ENCODE results near the gene ZNF37A. TPM values are rescaled to one million over a fixed set of nuclear protein-coding genes. Genes with fewer than 3 reads are reported as not detected.
"Not testable (repeated sequence)": the region's sequence is repeated elsewhere in the genome, so short reads cannot be mapped to it uniquely, and the experiment has no call there.

The ZNF37A gene
- total and polyA plus RNA-seq, 4 donors, result 4.5 to 29.0 (median 8.6) TPM

- no peaks in the 10 kb centered on the region for H3K27me3 ChIP-seq (ENCODE audit: control insufficient read depth in 3 of 3, insufficient read depth in 3 of 3, low read length in 2 of 3)
- no peaks in the 10 kb centered on the region for H3K36me3 ChIP-seq (ENCODE audit: control insufficient read depth in 4 of 4, insufficient read depth in 4 of 4, low read length in 4 of 4)
- DNase-seq, result no peak
- WGBS, 2 donors, result 87 to 88% methylated on average over 8 of the region's 8 CpGs
- H3K4me1 ChIP-seq (ENCODE audit: control insufficient read depth in 5 of 5, insufficient read depth in 5 of 5, low read length in 5 of 5), result no peaks in the 10 kb centered on the region
- no peaks in the 10 kb centered on the region for H3K9me3 ChIP-seq (ENCODE audit: control insufficient read depth in 4 of 4, insufficient read depth in 3 of 4, low read length in 3 of 4)
- TF ChIP-seq CTCF (IDR thresholded peaks at IDR 0.05; ENCODE audit: control extremely low read depth, extremely low read depth), result no peak
- no peak overlapping the region for H3K9ac ChIP-seq (ENCODE audit: insufficient read depth in 1 of 2, low read length in 2 of 2)
- H3K27ac ChIP-seq (ENCODE audit: low read depth in 1 of 2, low read length in 1 of 2), result no peak overlapping the region
- ATAC-seq (ENCODE audit: insufficient read depth, low FRiP score), result no peak
- no peak overlapping the region for H3K4me3 ChIP-seq
Measured at GRCh38 chr10:38070501-38070900, 23.6 kb upstream of the ZNF37A start.

GRCh38 chr10:38072552-38072951, 21.6 kb upstream of the ZNF37A start:
- H3K27ac ChIP-seq (ENCODE audit: low read depth in 1 of 2, low read length in 1 of 2), result no peak overlapping the region
- peaks cover 0 to 8% (median 3%) of the 10 kb centered on the region in 4 donors for H3K9me3 ChIP-seq (ENCODE audit: control insufficient read depth in 4 of 4, insufficient read depth in 3 of 4, low read length in 3 of 4)
- no peak overlapping the region for H3K9ac ChIP-seq (ENCODE audit: insufficient read depth in 1 of 2, low read length in 2 of 2)
- no peak for TF ChIP-seq CTCF (IDR thresholded peaks at IDR 0.05; ENCODE audit: control extremely low read depth, extremely low read depth)
- H3K4me1 ChIP-seq (ENCODE audit: control insufficient read depth in 5 of 5, insufficient read depth in 5 of 5, low read length in 5 of 5), result no peaks in the 10 kb centered on the region
- H3K27me3 ChIP-seq (ENCODE audit: control insufficient read depth in 3 of 3, insufficient read depth in 3 of 3, low read length in 2 of 3), result no peaks in the 10 kb centered on the region
- no peaks in the 10 kb centered on the region for H3K36me3 ChIP-seq (ENCODE audit: control insufficient read depth in 4 of 4, insufficient read depth in 4 of 4, low read length in 4 of 4)
- H3K4me3 ChIP-seq, result no peak overlapping the region
- ATAC-seq (ENCODE audit: insufficient read depth, low FRiP score) (no peak), DNase-seq (no peak)

GRCh38 chr10:38076687-38077086, 17.4 kb upstream of the ZNF37A start:
- no peaks in the 10 kb centered on the region for H3K36me3 ChIP-seq (ENCODE audit: control insufficient read depth in 4 of 4, insufficient read depth in 4 of 4, low read length in 4 of 4)
- ATAC-seq (ENCODE audit: insufficient read depth, low FRiP score) (no peak), DNase-seq (no peak)
- no peaks in the 10 kb centered on the region for H3K4me1 ChIP-seq (ENCODE audit: control insufficient read depth in 5 of 5, insufficient read depth in 5 of 5, low read length in 5 of 5)
- H3K9me3 ChIP-seq (ENCODE audit: control insufficient read depth in 4 of 4, insufficient read depth in 3 of 4, low read length in 3 of 4), result peaks cover 0 to 11% (median 4%) of the 10 kb centered on the region in 4 donors
- H3K9ac ChIP-seq (ENCODE audit: insufficient read depth in 1 of 2, low read length in 2 of 2), result no peak overlapping the region
- H3K27me3 ChIP-seq (ENCODE audit: control insufficient read depth in 3 of 3, insufficient read depth in 3 of 3, low read length in 2 of 3), result no peaks in the 10 kb centered on the region
- no peak overlapping the region for H3K27ac ChIP-seq (ENCODE audit: low read depth in 1 of 2, low read length in 1 of 2)
- no peak overlapping the region for H3K4me3 ChIP-seq
- TF ChIP-seq CTCF (IDR thresholded peaks at IDR 0.05; ENCODE audit: control extremely low read depth, extremely low read depth), result no peak
- 74 to 81% methylated on average over 2 of the region's 2 CpGs for WGBS, 2 donors

- H3K9ac ChIP-seq (ENCODE audit: insufficient read depth in 1 of 2, low read length in 2 of 2); H3K9me3 ChIP-seq (ENCODE audit: control insufficient read depth in 4 of 4, insufficient read depth in 3 of 4, low read length in 3 of 4); ATAC-seq (ENCODE audit: insufficient read depth, low FRiP score); H3K27me3 ChIP-seq (ENCODE audit: control insufficient read depth in 3 of 3, insufficient read depth in 3 of 3, low read length in 2 of 3); DNase-seq; H3K4me1 ChIP-seq (ENCODE audit: control insufficient read depth in 5 of 5, insufficient read depth in 5 of 5, low read length in 5 of 5); H3K4me3 ChIP-seq; H3K27ac ChIP-seq (ENCODE audit: low read depth in 1 of 2, low read length in 1 of 2): not testable (repeated sequence)
- 93 to 95% methylated on average over 15 of the region's 15 CpGs for WGBS, 2 donors
- H3K36me3 ChIP-seq (ENCODE audit: control insufficient read depth in 4 of 4, insufficient read depth in 4 of 4, low read length in 4 of 4), result peaks cover 5 to 21% (median 17%) of the 10 kb centered on the region in 4 donors
Measured at GRCh38 chr10:38093318-38093717, 819 bp upstream of the ZNF37A start.
